ENCODE measurements around the gene ATP9B. TPM values are rescaled to one million over a fixed set of nuclear protein-coding genes. Genes with fewer than 3 reads are reported as not detected.

The ATP9B gene
- total and polyA plus RNA-seq, 10 of the 15 experiments (the other 5 are each of a cell fraction or from before 2014, with no cell fraction given) = 0.74 to 20.7 (median 12.9) TPM

DNA sequence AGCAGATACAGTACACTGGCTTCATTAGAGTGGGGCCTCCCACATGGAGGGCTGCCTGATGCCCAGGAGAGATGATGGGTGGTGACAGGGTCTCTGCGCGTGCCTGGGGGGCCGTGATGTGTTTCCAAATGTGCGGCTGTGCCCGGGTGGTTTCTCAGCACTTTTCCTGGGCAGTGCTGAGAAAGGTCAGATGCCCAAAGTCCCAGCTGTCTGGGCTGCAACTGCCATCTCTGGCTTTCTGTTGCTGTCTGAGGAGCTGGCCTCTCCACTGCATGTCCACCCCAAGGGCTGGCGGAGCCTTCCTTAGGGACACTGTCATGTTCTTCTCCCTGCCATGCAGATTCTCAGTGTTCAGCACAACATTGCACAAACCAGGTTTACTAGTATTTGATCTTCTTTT is 263.9 kb downstream of the ATP9B start:
- in situ Hi-C loops (cut with MboI) (no loop called here), intact Hi-C loops (cut with micrococcal nuclease; ENCODE audit: unreplicated experiment) (no loop called here)
- Histone ChIP-seq H3K9ac (ENCODE audit: control insufficient read depth, insufficient read depth, low read length) (no peak overlapping the region), H2AFZ (ENCODE audit: control insufficient read depth, low read depth, low read length) (no peak overlapping the region), H3K4me2 (ENCODE audit: control insufficient read depth, insufficient read depth) (no peak overlapping the region), H4K20me1 (ENCODE audit: control insufficient read depth, insufficient read depth) (no peaks in the 10 kb centered on the region), H3K27me3 (replicated peaks in 1 of 2; ENCODE audit: control insufficient read depth in 2 of 2, insufficient read depth in 2 of 2, low read length in 1 of 2) (no peaks in the 10 kb centered on the region), H3K9me3 (replicated peaks; ENCODE audit: control insufficient read depth, insufficient read depth, low read length) (no peaks in the 10 kb centered on the region), H3K79me2 (ENCODE audit: control insufficient read depth, insufficient read depth, low read length) (no peaks in the 10 kb centered on the region), H3K4me1 (ENCODE audit: control insufficient read depth, insufficient read depth, low read length) (no peaks in the 10 kb centered on the region), H3K4me3 (no peak overlapping the region), H3K27ac (ENCODE audit: control insufficient read depth, insufficient read depth) (no peak overlapping the region), H3K36me3 (ENCODE audit: control insufficient read depth in 2 of 2, insufficient read depth in 2 of 2, low read length in 1 of 2) (peaks cover 2% of the 10 kb centered on the region in 2 experiments; a peak in 2 of 4 replicates)
- ChIA-PET CTCF (no interaction called here), RAD21 (ENCODE audit: unreplicated experiment) (no interaction called here), SMC1A (ENCODE audit: uncharacterized antibody, unreplicated experiment) (no interaction called here), POLR2A (no interaction called here)
- FAIRE-seq = no peak
- no peak for ATAC-seq
- DNase-seq (ENCODE audit: low read depth, low spot score) = no peak
- BruUV-seq (replicated peaks) = no TSS peak
- 98% methylated on average over 6 of the region's 6 CpGs for WGBS (ENCODE audit: insufficient coverage, insufficient replicate concordance, low lambda C conversion rate, missing lambda C conversion rate)
- TF ChIP-seq, protein P1, sequence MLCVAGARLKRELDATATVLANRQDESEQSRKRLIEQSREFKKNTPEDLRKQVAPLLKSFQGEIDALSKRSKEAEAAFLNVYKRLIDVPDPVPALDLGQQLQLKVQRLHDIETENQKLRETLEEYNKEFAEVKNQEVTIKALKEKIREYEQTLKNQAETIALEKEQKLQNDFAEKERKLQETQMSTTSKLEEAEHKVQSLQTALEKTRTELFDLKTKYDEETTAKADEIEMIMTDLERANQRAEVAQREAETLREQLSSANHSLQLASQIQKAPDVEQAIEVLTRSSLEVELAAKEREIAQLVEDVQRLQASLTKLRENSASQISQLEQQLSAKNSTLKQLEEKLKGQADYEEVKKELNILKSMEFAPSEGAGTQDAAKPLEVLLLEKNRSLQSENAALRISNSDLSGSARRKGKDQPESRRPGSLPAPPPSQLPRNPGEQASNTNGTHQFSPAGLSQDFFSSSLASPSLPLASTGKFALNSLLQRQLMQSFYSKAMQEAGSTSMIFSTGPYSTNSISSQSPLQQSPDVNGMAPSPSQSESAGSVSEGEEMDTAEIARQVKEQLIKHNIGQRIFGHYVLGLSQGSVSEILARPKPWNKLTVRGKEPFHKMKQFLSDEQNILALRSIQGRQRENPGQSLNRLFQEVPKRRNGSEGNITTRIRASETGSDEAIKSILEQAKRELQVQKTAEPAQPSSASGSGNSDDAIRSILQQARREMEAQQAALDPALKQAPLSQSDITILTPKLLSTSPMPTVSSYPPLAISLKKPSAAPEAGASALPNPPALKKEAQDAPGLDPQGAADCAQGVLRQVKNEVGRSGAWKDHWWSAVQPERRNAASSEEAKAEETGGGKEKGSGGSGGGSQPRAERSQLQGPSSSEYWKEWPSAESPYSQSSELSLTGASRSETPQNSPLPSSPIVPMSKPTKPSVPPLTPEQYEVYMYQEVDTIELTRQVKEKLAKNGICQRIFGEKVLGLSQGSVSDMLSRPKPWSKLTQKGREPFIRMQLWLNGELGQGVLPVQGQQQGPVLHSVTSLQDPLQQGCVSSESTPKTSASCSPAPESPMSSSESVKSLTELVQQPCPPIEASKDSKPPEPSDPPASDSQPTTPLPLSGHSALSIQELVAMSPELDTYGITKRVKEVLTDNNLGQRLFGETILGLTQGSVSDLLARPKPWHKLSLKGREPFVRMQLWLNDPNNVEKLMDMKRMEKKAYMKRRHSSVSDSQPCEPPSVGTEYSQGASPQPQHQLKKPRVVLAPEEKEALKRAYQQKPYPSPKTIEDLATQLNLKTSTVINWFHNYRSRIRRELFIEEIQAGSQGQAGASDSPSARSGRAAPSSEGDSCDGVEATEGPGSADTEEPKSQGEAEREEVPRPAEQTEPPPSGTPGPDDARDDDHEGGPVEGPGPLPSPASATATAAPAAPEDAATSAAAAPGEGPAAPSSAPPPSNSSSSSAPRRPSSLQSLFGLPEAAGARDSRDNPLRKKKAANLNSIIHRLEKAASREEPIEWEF (IDR thresholded peaks at IDR 0.05; ENCODE audit: insufficient replicate concordance, low read depth, low read length) = no peak
- no peak for TF ChIP-seq RCOR1 (conservative IDR thresholded peaks at IDR 0.05; ENCODE audit: low read depth, low read length)
- TF ChIP-seq SIX5 (IDR thresholded peaks at IDR 0.05; ENCODE audit: low read depth, low read length, severe bottlenecking) = no peak
- TF ChIP-seq ZNF274 (IDR thresholded peaks at IDR 0.05; ENCODE audit: insufficient read depth, insufficient read length) = no peak
- TF ChIP-seq, protein P2, sequence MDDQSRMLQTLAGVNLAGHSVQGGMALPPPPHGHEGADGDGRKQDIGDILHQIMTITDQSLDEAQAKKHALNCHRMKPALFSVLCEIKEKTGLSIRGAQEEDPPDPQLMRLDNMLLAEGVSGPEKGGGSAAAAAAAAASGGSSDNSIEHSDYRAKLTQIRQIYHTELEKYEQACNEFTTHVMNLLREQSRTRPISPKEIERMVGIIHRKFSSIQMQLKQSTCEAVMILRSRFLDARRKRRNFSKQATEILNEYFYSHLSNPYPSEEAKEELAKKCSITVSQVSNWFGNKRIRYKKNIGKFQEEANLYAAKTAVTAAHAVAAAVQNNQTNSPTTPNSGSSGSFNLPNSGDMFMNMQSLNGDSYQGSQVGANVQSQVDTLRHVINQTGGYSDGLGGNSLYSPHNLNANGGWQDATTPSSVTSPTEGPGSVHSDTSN (IDR thresholded peaks at IDR 0.05; ENCODE audit: insufficient replicate concordance, low read depth, low read length) = no peak
- TF ChIP-seq, protein P3, sequence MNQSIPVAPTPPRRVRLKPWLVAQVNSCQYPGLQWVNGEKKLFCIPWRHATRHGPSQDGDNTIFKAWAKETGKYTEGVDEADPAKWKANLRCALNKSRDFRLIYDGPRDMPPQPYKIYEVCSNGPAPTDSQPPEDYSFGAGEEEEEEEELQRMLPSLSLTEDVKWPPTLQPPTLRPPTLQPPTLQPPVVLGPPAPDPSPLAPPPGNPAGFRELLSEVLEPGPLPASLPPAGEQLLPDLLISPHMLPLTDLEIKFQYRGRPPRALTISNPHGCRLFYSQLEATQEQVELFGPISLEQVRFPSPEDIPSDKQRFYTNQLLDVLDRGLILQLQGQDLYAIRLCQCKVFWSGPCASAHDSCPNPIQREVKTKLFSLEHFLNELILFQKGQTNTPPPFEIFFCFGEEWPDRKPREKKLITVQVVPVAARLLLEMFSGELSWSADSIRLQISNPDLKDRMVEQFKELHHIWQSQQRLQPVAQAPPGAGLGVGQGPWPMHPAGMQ (IDR thresholded peaks at IDR 0.05; ENCODE audit: borderline replicate concordance) = no peak
- TF ChIP-seq, protein P4, sequence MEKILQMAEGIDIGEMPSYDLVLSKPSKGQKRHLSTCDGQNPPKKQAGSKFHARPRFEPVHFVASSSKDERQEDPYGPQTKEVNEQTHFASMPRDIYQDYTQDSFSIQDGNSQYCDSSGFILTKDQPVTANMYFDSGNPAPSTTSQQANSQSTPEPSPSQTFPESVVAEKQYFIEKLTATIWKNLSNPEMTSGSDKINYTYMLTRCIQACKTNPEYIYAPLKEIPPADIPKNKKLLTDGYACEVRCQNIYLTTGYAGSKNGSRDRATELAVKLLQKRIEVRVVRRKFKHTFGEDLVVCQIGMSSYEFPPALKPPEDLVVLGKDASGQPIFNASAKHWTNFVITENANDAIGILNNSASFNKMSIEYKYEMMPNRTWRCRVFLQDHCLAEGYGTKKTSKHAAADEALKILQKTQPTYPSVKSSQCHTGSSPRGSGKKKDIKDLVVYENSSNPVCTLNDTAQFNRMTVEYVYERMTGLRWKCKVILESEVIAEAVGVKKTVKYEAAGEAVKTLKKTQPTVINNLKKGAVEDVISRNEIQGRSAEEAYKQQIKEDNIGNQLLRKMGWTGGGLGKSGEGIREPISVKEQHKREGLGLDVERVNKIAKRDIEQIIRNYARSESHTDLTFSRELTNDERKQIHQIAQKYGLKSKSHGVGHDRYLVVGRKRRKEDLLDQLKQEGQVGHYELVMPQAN (conservative IDR thresholded peaks at IDR 0.05) = no peak
- no peak for TF ChIP-seq GABPA (IDR thresholded peaks at IDR 0.05; ENCODE audit: low read depth)
- no peak for TF ChIP-seq ZZZ3 (IDR thresholded peaks at IDR 0.05; ENCODE audit: control insufficient read depth, insufficient read length, low read depth)
- TF ChIP-seq, protein P5, sequence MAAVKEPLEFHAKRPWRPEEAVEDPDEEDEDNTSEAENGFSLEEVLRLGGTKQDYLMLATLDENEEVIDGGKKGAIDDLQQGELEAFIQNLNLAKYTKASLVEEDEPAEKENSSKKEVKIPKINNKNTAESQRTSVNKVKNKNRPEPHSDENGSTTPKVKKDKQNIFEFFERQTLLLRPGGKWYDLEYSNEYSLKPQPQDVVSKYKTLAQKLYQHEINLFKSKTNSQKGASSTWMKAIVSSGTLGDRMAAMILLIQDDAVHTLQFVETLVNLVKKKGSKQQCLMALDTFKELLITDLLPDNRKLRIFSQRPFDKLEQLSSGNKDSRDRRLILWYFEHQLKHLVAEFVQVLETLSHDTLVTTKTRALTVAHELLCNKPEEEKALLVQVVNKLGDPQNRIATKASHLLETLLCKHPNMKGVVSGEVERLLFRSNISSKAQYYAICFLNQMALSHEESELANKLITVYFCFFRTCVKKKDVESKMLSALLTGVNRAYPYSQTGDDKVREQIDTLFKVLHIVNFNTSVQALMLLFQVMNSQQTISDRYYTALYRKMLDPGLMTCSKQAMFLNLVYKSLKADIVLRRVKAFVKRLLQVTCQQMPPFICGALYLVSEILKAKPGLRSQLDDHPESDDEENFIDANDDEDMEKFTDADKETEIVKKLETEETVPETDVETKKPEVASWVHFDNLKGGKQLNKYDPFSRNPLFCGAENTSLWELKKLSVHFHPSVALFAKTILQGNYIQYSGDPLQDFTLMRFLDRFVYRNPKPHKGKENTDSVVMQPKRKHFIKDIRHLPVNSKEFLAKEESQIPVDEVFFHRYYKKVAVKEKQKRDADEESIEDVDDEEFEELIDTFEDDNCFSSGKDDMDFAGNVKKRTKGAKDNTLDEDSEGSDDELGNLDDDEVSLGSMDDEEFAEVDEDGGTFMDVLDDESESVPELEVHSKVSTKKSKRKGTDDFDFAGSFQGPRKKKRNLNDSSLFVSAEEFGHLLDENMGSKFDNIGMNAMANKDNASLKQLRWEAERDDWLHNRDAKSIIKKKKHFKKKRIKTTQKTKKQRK (IDR thresholded peaks at IDR 0.05; ENCODE audit: low read depth, low read length) = no peak
- TF ChIP-seq SUZ12 (IDR thresholded peaks at IDR 0.05; ENCODE audit: unreplicated experiment) = no peak
